Sigmoid colon (tissue), 7 donors: ENCODE data around the gene GLG1. TPM values are rescaled to one million over a fixed set of nuclear protein-coding genes. Genes with fewer than 3 reads are reported as not detected.

Source experiments
- DNase-seq: peaks from one replicate; pipeline ENCODE4 v3.0.0-alpha.2; 2019
- H3K27ac ChIP-seq, 4 donors: fragments of 200-600 bp; sonication (generic); one replicate each; pipeline ENCODE4 v1.5.1; 2016 to 2019; ENCODE audit warnings: mild to moderate bottlenecking in 1 of 4
- H3K27me3 ChIP-seq, 3 donors: fragments of 200-600 bp; sonication (generic); one replicate each; pipeline ENCODE4 v1.5.1; 2019; ENCODE audit warnings: mild to moderate bottlenecking in 1 of 3
- H3K36me3 ChIP-seq, 4 donors: fragments of 200-600 bp; sonication (generic); one replicate each; pipeline ENCODE4 v1.5.1; 2016 to 2019
- H3K4me1 ChIP-seq, 4 donors: fragments of 200-600 bp; sonication (generic); one replicate each; pipeline ENCODE4 v1.5.1; 2017 to 2019
- H3K4me3 ChIP-seq, 4 donors: fragments of 200-600 bp; sonication (generic); one replicate each; pipeline ENCODE4 v1.5.1; 2017 to 2019; ENCODE audit warnings: mild to moderate bottlenecking in 2 of 4, moderate library complexity in 1 of 4
- H3K9me3 ChIP-seq, 4 donors: fragments of 200-600 bp in 3 of 4; sonication (generic) in 3 of 4; one replicate each; pipeline versions ENCODE4 v1.5.1 to v1.6.1; 2013 to 2019
- EP300 ChIP-seq, 4 donors: sonication (generic); formaldehyde crosslinking; IDR thresholded peaks; one replicate each; pipeline ENCODE4 v1.6.1; 2017; ENCODE audit warnings: antibody characterized with exemption in 4 of 4
- POLR2A ChIP-seq, 2 donors: fragments of 450-650 bp; IDR thresholded peaks; one replicate each; pipeline ENCODE4 v1.6.1; 2016; ENCODE audit warnings: antibody characterized with exemption in 2 of 2, mild to moderate bottlenecking in 2 of 2, moderate library complexity in 2 of 2
- POLR2AphosphoS5 ChIP-seq, 4 donors: sonication (generic); formaldehyde crosslinking; IDR thresholded peaks; one replicate each; pipeline ENCODE4 v1.6.1; 2017; ENCODE audit warnings: antibody characterized with exemption in 4 of 4
- WGBS, 2 donors: extraction: QIAGEN DNeasy Blood & Tissue Kit; methylation state at CpG; one replicate each; pipeline ENCODE4 v1.1.7; 2013; 5-methylcytosine and 5-hydroxymethylcytosine counted together
- intact Hi-C: fragments of 100-400 bp; cut with DNase I; formaldehyde crosslinking; loops from one replicate; pipeline ENCODE4 v1.15.1; 2023
- polyA plus RNA-seq, 3 donors: library from polyadenylated mRNA; stranded (reverse); fragments of 200-250 nt; gene quantifications; one replicate each; pipeline ENCODE4 v1.2.3, GENCODE V29; 2013
- total RNA-seq, 4 donors: library from RNA; depleted of rRNA; stranded (reverse); fragments of >200 nt; gene quantifications; one replicate each; pipeline ENCODE4 v1.1.0, GENCODE V29; 2016
- TF ChIP-seq, protein P1 (sequence below), 4 experiments: fragments of 450-650 bp in 3 of 4; fragments of 200-600 bp in 1 of 4; IDR thresholded peaks; one replicate each; pipeline ENCODE4 v1.5.1; 2016 to 2019; ENCODE audit warnings: antibody characterized with exemption in 4 of 4, mild to moderate bottlenecking in 3 of 4, moderate library complexity in 2 of 4
- donor health status: healthy with polysubstance abuse.
- donor health status: Bipolar disorder and iron deficiency.
- donor health status: healthy.

The GLG1 gene
- total and polyA plus RNA-seq, 7 donors, result 4.2 to 138 (median 78.7) TPM

DNA sequence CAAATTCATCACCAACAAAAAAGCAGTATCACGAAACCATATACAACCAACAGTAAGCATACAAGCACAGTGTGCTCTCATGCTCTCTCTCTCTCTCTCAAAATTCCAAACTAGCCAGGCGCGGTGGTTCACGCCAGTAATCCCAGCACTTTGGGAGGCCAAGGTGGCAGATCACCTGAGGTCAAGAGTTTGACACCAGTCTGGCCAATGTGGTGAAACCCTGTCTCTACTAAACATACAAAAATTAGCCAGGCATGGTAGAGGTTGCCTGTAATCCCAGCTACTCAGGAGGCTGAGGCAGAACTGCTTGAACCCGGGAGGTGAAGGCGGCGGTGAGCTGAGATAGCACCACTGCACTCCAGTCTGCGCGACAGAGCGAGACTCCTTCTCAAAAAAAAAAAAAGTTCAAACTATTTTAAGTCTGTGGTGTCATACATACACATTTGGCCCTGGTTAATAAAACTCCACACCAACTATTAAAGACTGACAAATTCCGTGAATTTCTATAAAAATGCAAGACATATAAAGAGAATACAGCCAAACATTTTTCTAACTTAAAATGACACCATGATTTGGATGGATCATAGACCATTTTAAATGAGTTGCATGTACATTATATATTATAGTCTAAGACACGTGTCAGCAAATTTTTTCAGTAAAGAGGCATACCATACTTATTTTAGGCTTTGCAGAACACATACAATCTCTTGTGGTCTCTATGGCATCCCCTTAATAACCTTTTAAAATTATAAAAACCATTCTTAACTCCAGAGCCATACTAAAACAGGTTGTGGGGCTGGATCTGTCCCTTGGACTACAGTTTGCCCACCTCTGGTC, 30.9 kb downstream of the GLG1 start:
- Histone ChIP-seq H3K4me1 (peaks cover 0 to 19% (median 5%) of the 10 kb centered on the region in 4 donors), H3K4me3 (no peak overlapping the region), H3K27ac (no peak overlapping the region), H3K27me3 (no peaks in the 10 kb centered on the region), H3K36me3 (no peaks in the 10 kb centered on the region), H3K9me3 (no peaks in the 10 kb centered on the region)
- TF ChIP-seq, protein P1, sequence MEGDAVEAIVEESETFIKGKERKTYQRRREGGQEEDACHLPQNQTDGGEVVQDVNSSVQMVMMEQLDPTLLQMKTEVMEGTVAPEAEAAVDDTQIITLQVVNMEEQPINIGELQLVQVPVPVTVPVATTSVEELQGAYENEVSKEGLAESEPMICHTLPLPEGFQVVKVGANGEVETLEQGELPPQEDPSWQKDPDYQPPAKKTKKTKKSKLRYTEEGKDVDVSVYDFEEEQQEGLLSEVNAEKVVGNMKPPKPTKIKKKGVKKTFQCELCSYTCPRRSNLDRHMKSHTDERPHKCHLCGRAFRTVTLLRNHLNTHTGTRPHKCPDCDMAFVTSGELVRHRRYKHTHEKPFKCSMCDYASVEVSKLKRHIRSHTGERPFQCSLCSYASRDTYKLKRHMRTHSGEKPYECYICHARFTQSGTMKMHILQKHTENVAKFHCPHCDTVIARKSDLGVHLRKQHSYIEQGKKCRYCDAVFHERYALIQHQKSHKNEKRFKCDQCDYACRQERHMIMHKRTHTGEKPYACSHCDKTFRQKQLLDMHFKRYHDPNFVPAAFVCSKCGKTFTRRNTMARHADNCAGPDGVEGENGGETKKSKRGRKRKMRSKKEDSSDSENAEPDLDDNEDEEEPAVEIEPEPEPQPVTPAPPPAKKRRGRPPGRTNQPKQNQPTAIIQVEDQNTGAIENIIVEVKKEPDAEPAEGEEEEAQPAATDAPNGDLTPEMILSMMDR (IDR thresholded peaks at IDR 0.05), result no peak
- no peak for TF ChIP-seq POLR2A (IDR thresholded peaks at IDR 0.05)
- no peak for TF ChIP-seq EP300 (IDR thresholded peaks at IDR 0.05)
- no peak for TF ChIP-seq POLR2AphosphoS5 (IDR thresholded peaks at IDR 0.05)
- intact Hi-C loops, result no loop called here
- WGBS, 2 donors, result 93 to 96% methylated on average over 12 of the region's 12 CpGs
- DNase-seq, result no peak

DNA sequence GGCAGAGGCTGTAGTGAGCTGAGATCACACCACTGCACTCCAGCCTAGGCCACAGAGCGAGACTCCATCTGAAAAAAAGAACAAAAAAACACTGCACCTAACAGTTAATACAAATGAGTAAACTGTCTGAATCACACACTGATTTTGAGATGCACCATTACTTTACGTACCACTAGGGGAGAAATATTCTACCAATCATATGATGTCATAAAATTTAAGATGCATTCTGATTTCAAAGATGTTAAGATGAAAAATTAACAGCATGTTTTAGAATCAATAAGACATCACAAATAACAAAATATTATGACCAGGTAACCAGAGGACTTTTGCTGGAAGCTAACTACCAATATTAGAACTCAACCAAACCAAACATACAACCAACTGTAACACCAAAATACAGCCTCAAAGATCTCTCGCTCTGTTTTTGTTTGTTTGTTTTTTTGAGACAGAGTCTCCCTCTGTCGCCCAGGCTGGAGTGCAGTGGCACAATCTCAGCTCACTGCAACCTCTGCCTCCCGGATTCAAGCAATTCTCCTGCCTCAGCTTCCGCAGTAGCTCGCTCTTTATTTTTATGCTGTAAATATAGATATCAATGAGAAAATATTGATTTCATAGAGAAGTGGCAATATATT, 31.6 kb downstream of the GLG1 start:
- Histone ChIP-seq H3K4me3 (no peak overlapping the region), H3K4me1 (peaks cover 0 to 18% (median 8%) of the 10 kb centered on the region in 4 donors), H3K36me3 (no peaks in the 10 kb centered on the region), H3K9me3 (no peaks in the 10 kb centered on the region), H3K27me3 (no peaks in the 10 kb centered on the region), H3K27ac (no peak overlapping the region)
- no peak for TF ChIP-seq POLR2A (IDR thresholded peaks at IDR 0.05)
- TF ChIP-seq, protein P1 (IDR thresholded peaks at IDR 0.05), result no peak
- no peak for TF ChIP-seq EP300 (IDR thresholded peaks at IDR 0.05)
- no peak for TF ChIP-seq POLR2AphosphoS5 (IDR thresholded peaks at IDR 0.05)
- intact Hi-C loops, result no loop called here
- 95 to 96% methylated on average over 7 of the region's 7 CpGs for WGBS, 2 donors
- no peak for DNase-seq

DNA sequence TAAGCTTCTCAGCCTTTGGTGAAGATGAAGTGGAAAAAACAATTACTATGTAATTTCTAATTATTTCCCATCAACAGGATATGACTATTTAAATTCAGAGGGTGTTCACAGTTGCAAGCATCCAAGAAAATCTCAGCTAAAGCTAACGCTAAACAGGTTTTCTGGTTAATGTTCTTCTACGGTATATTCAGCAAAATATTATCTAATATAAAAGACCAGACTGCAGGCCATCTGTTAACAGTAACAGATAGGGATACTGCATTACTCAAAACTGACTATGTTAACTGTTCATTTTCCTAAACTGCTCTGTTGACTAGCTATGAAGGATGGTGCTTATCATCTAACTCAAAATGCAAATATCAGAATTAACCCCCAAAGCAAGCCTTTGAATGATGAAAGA, 32.8 kb downstream of the GLG1 start:
- H3K9me3 ChIP-seq, result no peaks in the 10 kb centered on the region
- peaks cover 0 to 27% (median 10%) of the 10 kb centered on the region in 4 donors for H3K4me1 ChIP-seq
- WGBS, 2 donors, result 60 to 85% methylated on average over 2 of the region's 2 CpGs
- no peak overlapping the region for H3K4me3 ChIP-seq
- intact Hi-C loops, result no loop called here
- H3K27me3 ChIP-seq, result no peaks in the 10 kb centered on the region
- DNase-seq, result no peak
- no peak overlapping the region for H3K27ac ChIP-seq
- TF ChIP-seq, protein P1 (IDR thresholded peaks at IDR 0.05), result no peak
- TF ChIP-seq EP300 (IDR thresholded peaks at IDR 0.05) (no peak), POLR2AphosphoS5 (IDR thresholded peaks at IDR 0.05) (no peak), POLR2A (IDR thresholded peaks at IDR 0.05) (no peak)
- no peaks in the 10 kb centered on the region for H3K36me3 ChIP-seq

DNA sequence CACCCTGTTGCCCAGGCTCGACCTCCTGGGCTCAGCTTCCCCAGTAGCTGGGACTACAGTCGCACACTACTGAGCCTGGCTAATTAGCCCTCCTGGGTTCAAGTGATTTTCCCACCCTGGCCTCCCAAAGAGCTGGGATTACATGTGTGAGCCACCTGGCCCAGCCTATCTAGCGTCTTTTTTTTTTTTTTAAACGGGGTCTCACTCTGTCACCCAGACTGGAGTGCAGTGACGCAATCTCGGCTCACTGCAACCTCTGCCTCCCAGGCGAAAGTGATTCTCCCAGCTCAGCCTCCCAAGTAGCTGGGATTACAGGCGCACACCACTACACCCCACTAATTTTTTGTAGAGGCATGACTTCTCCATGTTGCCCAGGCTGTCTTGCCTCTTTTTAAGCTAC, 33.3 kb downstream of the GLG1 start:
- WGBS, 2 donors, result 83 to 87% methylated on average over 8 of the region's 8 CpGs
- DNase-seq, result no peak
- intact Hi-C loops, result no loop called here
- no peaks in the 10 kb centered on the region for H3K36me3 ChIP-seq
- H3K27ac ChIP-seq, result no peak overlapping the region
- no peak overlapping the region for H3K4me3 ChIP-seq
- H3K9me3 ChIP-seq, result no peaks in the 10 kb centered on the region
- TF ChIP-seq POLR2A (IDR thresholded peaks at IDR 0.05) (no peak), POLR2AphosphoS5 (IDR thresholded peaks at IDR 0.05) (no peak), EP300 (IDR thresholded peaks at IDR 0.05) (no peak)
- TF ChIP-seq, protein P1 (IDR thresholded peaks at IDR 0.05), result no peak
- H3K4me1 ChIP-seq, result peaks cover 0 to 26% (median 11%) of the 10 kb centered on the region in 4 donors
- H3K27me3 ChIP-seq, result no peaks in the 10 kb centered on the region
